Prostate gland (tissue), 2 donors: ENCODE results near the gene SIRT5. TPM values are rescaled to one million over a fixed set of nuclear protein-coding genes. Genes with fewer than 3 reads are reported as not detected.

Source experiments
- DNase-seq: peaks from one replicate; pipeline ENCODE4 v3.0.0-alpha.2; 2019; ENCODE audit warnings: low spot score
- H3K27ac ChIP-seq, 2 donors: fragments of 200-600 bp; sonication (generic); 2 replicates each; pipeline ENCODE4 v1.5.1; 2017 to 2019
- H3K27me3 ChIP-seq: fragments of 200-600 bp; sonication (generic); replicated peaks from 2 replicates; pipeline ENCODE4 v1.5.1; 2019; ENCODE audit not compliant: insufficient read depth
- H3K36me3 ChIP-seq, 2 donors: fragments of 200-600 bp; sonication (generic); 1 replicate in 1 of 2; 2 replicates in 1 of 2; pipeline versions ENCODE4 v1.5.1 to v1.8.1; 2017 to 2019
- H3K4me1 ChIP-seq: fragments of 200-600 bp; sonication (generic); replicated peaks from 2 replicates; pipeline ENCODE4 v1.5.1; 2019
- H3K4me3 ChIP-seq, 2 donors: fragments of 200-600 bp; sonication (generic); 2 replicates each; pipeline ENCODE4 v1.5.1; 2017 to 2019
- H3K9me3 ChIP-seq: fragments of 200-600 bp; sonication (generic); 2 replicates; pipeline ENCODE4 v1.5.1; 2017
- POLR2A ChIP-seq: fragments of 450-650 bp; IDR thresholded peaks from one replicate; pipeline ENCODE4 v1.6.1; 2016; ENCODE audit warnings: antibody characterized with exemption, mild to moderate bottlenecking
- POLR2AphosphoS5 ChIP-seq: sonication (generic); formaldehyde crosslinking; IDR thresholded peaks from one replicate; pipeline ENCODE4 v1.6.1; 2017; ENCODE audit warnings: antibody characterized with exemption
- WGBS: methylation state at CpG from one replicate; pipeline ENCODE4 v1.1.5; 2018; 5-methylcytosine and 5-hydroxymethylcytosine counted together
- intact Hi-C: fragments of 100-400 bp; cut with DNase I; formaldehyde crosslinking; loops from one replicate; pipeline ENCODE4 v1.14.2; 2022
- total RNA-seq, 2 donors: library from RNA; depleted of rRNA; stranded (reverse); fragments of >200 nt; gene quantifications; one replicate each; pipeline ENCODE4 v1.1.0, GENCODE V29; 2016
- TF ChIP-seq, protein P1 (sequence below), 4 experiments: fragments of 200-600 bp in 2 of 4; fragments of 450-650 bp in 2 of 4; sonication (generic) in 2 of 4; IDR thresholded peaks; 1 replicate in 3 of 4; 2 replicates in 1 of 4; pipeline ENCODE4 v1.5.1; 2016 to 2019; ENCODE audit warnings: antibody characterized with exemption in 4 of 4, mild to moderate bottlenecking in 2 of 4, moderate library complexity in 2 of 4

The SIRT5 gene
- total RNA-seq, 2 donors from 2014 or later = 9.1 to 11.5 TPM

DNA sequence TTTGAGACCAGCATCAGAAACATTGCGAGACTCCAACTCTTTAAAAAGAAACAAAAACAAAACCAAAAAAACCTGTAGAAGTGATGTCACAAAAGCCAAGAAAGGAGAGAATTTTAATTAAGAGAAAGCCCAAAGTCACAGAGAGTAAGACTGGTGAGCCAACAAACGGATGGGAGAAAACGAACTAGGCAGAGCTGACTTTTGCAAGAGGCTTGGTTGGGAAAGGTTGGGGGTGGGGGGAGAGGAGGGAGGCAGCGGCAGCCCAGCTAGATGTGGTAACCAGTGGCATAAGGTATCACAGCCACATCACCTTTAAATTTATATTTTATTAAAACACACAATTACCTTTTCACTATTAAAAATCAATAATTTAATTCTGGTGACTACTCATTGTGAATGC, 64.2 kb downstream of the SIRT5 start:
- 86% methylated on average over 4 of the region's 4 CpGs for WGBS
- intact Hi-C loops = no loop called here
- H3K4me3 ChIP-seq = no peak overlapping the region
- no peak overlapping the region for H3K27ac ChIP-seq
- no peaks in the 10 kb centered on the region for H3K9me3 ChIP-seq
- no peak for DNase-seq
- peaks cover 0 to 2% of the 10 kb centered on the region in 2 donors for H3K36me3 ChIP-seq
- no peaks in the 10 kb centered on the region for H3K27me3 ChIP-seq
- H3K4me1 ChIP-seq = no peaks in the 10 kb centered on the region
- TF ChIP-seq POLR2AphosphoS5 (no peak), POLR2A (no peak)
- TF ChIP-seq, protein P1, sequence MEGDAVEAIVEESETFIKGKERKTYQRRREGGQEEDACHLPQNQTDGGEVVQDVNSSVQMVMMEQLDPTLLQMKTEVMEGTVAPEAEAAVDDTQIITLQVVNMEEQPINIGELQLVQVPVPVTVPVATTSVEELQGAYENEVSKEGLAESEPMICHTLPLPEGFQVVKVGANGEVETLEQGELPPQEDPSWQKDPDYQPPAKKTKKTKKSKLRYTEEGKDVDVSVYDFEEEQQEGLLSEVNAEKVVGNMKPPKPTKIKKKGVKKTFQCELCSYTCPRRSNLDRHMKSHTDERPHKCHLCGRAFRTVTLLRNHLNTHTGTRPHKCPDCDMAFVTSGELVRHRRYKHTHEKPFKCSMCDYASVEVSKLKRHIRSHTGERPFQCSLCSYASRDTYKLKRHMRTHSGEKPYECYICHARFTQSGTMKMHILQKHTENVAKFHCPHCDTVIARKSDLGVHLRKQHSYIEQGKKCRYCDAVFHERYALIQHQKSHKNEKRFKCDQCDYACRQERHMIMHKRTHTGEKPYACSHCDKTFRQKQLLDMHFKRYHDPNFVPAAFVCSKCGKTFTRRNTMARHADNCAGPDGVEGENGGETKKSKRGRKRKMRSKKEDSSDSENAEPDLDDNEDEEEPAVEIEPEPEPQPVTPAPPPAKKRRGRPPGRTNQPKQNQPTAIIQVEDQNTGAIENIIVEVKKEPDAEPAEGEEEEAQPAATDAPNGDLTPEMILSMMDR (IDR thresholded peaks at IDR 0.05) = no peak

DNA sequence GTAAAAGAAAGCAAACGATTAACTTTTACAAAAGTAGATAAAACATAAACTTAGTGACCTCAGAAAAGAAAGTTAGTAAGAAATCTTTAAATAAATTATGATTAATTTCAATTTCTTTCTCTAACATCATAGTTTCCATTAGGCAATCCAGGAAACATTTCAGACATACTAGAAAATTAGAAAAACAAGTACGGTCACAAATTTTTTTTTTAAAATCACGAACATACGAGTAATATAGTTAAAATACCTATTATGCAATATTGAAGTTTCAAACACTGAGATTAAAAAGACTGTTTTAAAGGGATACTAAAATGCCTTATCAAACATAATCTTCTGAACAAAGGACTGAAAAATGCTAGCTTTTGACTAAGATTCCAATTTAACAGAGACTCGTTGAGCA, 66.9 kb downstream of the SIRT5 start:
- Histone ChIP-seq H3K4me3 (no peak overlapping the region), H3K27me3 (no peaks in the 10 kb centered on the region), H3K36me3 (peaks cover 0 to 2% of the 10 kb centered on the region in 2 donors), H3K9me3 (no peaks in the 10 kb centered on the region), H3K4me1 (no peaks in the 10 kb centered on the region), H3K27ac (no peak overlapping the region)
- no peak for DNase-seq
- TF ChIP-seq, protein P1 (IDR thresholded peaks at IDR 0.05) = no peak
- TF ChIP-seq POLR2A (no peak), POLR2AphosphoS5 (no peak)
- intact Hi-C loops = no loop called here
- WGBS = 62% methylated on average over 5 of the region's 5 CpGs

DNA sequence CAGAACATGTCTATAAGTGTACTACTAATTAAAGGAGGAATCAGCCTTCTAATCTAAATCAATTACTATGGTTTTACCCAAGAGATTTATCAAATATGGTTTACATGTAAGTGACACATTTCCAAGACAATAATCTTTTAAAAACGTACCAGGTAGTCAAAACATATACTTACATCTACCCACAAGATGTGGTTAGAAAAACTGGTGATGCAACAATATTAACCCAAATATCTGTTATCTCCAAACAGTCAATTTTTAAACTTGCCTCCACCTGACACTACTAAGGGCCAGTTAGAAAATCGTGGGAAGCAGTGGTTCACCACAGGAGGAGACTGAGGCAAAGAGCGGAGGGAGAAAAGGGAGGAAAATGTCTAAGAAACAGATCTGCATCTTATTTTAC, 68.7 kb downstream of the SIRT5 start:
- no peak overlapping the region for H3K4me3 ChIP-seq
- intact Hi-C loops = no loop called here
- no peaks in the 10 kb centered on the region for H3K4me1 ChIP-seq
- 88% methylated on average over 3 of the region's 3 CpGs for WGBS
- H3K9me3 ChIP-seq = no peaks in the 10 kb centered on the region
- TF ChIP-seq POLR2A (no peak), POLR2AphosphoS5 (no peak)
- TF ChIP-seq, protein P1 (IDR thresholded peaks at IDR 0.05) = no peak
- peaks cover 0 to 2% of the 10 kb centered on the region in 2 donors for H3K36me3 ChIP-seq
- no peak overlapping the region for H3K27ac ChIP-seq
- no peaks in the 10 kb centered on the region for H3K27me3 ChIP-seq
- DNase-seq = no peak

DNA sequence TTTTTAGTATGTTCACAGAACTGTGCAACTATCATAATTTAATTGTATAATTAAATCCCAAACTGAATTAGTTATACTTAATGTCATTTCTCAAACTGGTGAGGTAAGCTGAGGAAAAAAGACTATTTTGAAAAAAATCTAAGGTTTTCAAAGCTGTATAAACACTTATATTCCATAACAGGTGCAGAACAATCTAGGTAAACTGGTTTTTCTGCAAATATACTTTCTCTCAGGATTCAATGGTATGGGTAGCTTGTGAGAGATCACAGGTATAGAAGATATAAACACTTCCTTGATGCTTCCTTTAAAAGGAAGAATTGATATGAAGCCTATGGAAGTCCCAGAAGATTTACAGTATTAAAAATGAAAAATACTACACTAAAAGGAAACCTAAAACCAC, 74.4 kb downstream of the SIRT5 start:
- no peaks in the 10 kb centered on the region for H3K27me3 ChIP-seq
- no peak overlapping the region for H3K4me3 ChIP-seq
- H3K9me3 ChIP-seq = no peaks in the 10 kb centered on the region
- no peak for TF ChIP-seq POLR2AphosphoS5
- TF ChIP-seq POLR2A = no peak
- TF ChIP-seq, protein P1 (IDR thresholded peaks at IDR 0.05) = no peak
- DNase-seq = no peak
- no peaks in the 10 kb centered on the region for H3K36me3 ChIP-seq
- no peaks in the 10 kb centered on the region for H3K4me1 ChIP-seq
- no peak overlapping the region for H3K27ac ChIP-seq
- intact Hi-C loops = no loop called here

DNA sequence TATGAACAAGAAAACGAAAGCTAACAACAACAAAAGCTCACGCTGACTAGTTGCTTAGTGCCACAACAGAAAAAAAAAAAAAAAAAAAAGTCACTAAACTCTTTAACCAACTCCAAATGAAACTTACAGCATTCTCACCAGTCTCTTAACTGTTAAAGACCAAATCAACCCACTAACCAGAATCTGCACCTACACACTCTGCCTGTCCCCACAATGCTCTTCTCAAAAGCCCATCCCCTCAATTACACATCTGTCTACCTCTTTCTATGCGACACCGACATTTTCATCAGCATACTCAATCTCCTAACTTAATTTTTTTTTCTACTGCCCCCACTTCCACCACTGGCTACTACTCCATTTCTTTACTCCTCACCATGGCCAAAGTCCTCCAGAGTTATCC, 75.0 kb downstream of the SIRT5 start:
- Histone ChIP-seq H3K27me3 (no peaks in the 10 kb centered on the region), H3K27ac (no peak overlapping the region), H3K4me3 (no peak overlapping the region), H3K9me3 (no peaks in the 10 kb centered on the region), H3K4me1 (no peaks in the 10 kb centered on the region), H3K36me3 (no peaks in the 10 kb centered on the region)
- no peak for DNase-seq
- intact Hi-C loops = no loop called here
- 87% methylated on average over 4 of the region's 4 CpGs for WGBS
- TF ChIP-seq, protein P1 (IDR thresholded peaks at IDR 0.05) = no peak
- no peak for TF ChIP-seq POLR2A
- no peak for TF ChIP-seq POLR2AphosphoS5
